Thoracic aorta (tissue), 2 donors: Measurements from ENCODE around the gene KDM7A. TPM values are rescaled to one million over a fixed set of nuclear protein-coding genes. Genes with fewer than 3 reads are reported as not detected.

Experiments used
- ATAC-seq: fragments of 150-250 bp; one replicate; pipeline ENCODE4 v1.8.0; 2017; ENCODE audit warnings: low read depth; ENCODE audit not compliant: insufficient number of reproducible peaks, low FRiP score
- DNase-seq: peaks from one replicate; pipeline ENCODE4 v3.0.0-alpha.2; 2020; ENCODE audit warnings: low spot score
- H3K27ac ChIP-seq, 2 donors: fragments of 200-600 bp; sonication (generic); 1 replicate in 1 of 2; 2 replicates in 1 of 2; pipeline ENCODE4 v1.5.1; 2016; ENCODE audit warnings: mild to moderate bottlenecking in 2 of 2, moderate library complexity in 2 of 2
- H3K27me3 ChIP-seq: fragments of 200-600 bp; sonication (generic); replicated peaks from 2 replicates; pipeline ENCODE4 v1.6.0; 2016; ENCODE audit warnings: mild to moderate bottlenecking; ENCODE audit not compliant: insufficient read depth
- H3K36me3 ChIP-seq: fragments of 200-600 bp; sonication (generic); one replicate; pipeline ENCODE4 v1.5.1; 2016
- H3K4me1 ChIP-seq, 2 donors: fragments of 200-600 bp; sonication (generic); 1 replicate in 1 of 2; 2 replicates in 1 of 2; pipeline versions ENCODE4 v1.5.1 to v1.6.0; 2016; ENCODE audit warnings: low read depth in 2 of 2, mild to moderate bottlenecking in 1 of 2; ENCODE audit not compliant: control insufficient read depth in 1 of 2
- H3K4me3 ChIP-seq: fragments of 200-600 bp; sonication (generic); 2 replicates; pipeline ENCODE4 v1.5.1; 2016; ENCODE audit warnings: mild to moderate bottlenecking
- H3K9me3 ChIP-seq: fragments of 200-600 bp; sonication (generic); 2 replicates; pipeline ENCODE4 v1.5.1; 2016
- CTCF ChIP-seq: fragments of 200-600 bp; sonication (generic); IDR thresholded peaks from one replicate; pipeline ENCODE4 v1.5.1; 2019; ENCODE audit warnings: antibody characterized with exemption
- total RNA-seq, 2 donors: library from RNA; depleted of rRNA; stranded (reverse); fragments of >200 nt; gene quantifications; one replicate each; pipeline versions ENCODE4 v1.1.0 to v1.2.3, GENCODE V29; 2016

The KDM7A gene
- total RNA-seq, 2 donors from 2014 or later, result 27.9 to 42.7 TPM

GRCh38 chr7:140145709-140146108, 31.1 kb downstream of the KDM7A start:
- no peak overlapping the region for H3K27ac ChIP-seq
- H3K36me3 ChIP-seq, result no peaks in the 10 kb centered on the region
- no peaks in the 10 kb centered on the region for H3K27me3 ChIP-seq
- no peak for TF ChIP-seq CTCF
- H3K4me3 ChIP-seq, result no peak overlapping the region
- DNase-seq (no peak), ATAC-seq (no peak)
- H3K9me3 ChIP-seq, result no peaks in the 10 kb centered on the region
- H3K4me1 ChIP-seq, result no peaks in the 10 kb centered on the region

- H3K4me3 ChIP-seq, result no peak overlapping the region
- no peaks in the 10 kb centered on the region for H3K4me1 ChIP-seq
- DNase-seq, result no peak
- H3K9me3 ChIP-seq, result no peaks in the 10 kb centered on the region
- no peak for TF ChIP-seq CTCF
- no peaks in the 10 kb centered on the region for H3K36me3 ChIP-seq
- ATAC-seq, result no peak
- no peaks in the 10 kb centered on the region for H3K27me3 ChIP-seq
- H3K27ac ChIP-seq, result no peak overlapping the region
Measured at GRCh38 chr7:140144821-140145220, 32.0 kb downstream of the KDM7A start.

DNA sequence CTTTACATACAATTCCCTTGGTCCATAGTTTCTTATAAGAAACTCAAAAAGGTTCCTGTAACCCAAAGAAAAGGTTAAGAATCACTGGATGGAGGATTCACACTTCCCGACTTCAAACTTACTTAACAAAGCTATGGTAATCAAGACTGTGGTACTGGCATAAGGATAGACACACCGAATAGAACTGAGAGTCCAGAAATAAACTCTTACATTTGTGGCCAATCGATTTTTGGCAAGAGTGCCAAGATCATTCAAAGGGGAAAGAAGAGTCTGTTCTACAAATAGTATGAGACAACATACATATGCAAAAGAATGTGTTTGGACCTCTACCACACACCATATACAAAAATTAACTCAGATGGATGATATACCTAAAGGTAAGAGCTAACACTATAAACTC, 32.8 kb downstream of the KDM7A start:
- Histone ChIP-seq H3K9me3 (no peaks in the 10 kb centered on the region), H3K4me1 (no peaks in the 10 kb centered on the region), H3K27ac (no peak overlapping the region), H3K4me3 (no peak overlapping the region), H3K36me3 (no peaks in the 10 kb centered on the region), H3K27me3 (no peaks in the 10 kb centered on the region)
- no peak for TF ChIP-seq CTCF
- ATAC-seq (no peak), DNase-seq (no peak)

GRCh38 chr7:140142031-140142430, 34.8 kb downstream of the KDM7A start:
- Histone ChIP-seq H3K4me1 (no peaks in the 10 kb centered on the region), H3K27me3 (no peaks in the 10 kb centered on the region), H3K9me3 (no peaks in the 10 kb centered on the region), H3K36me3 (no peaks in the 10 kb centered on the region), H3K4me3 (no peak overlapping the region), H3K27ac (no peak overlapping the region)
- TF ChIP-seq CTCF, result no peak
- ATAC-seq (no peak), DNase-seq (no peak)

DNA sequence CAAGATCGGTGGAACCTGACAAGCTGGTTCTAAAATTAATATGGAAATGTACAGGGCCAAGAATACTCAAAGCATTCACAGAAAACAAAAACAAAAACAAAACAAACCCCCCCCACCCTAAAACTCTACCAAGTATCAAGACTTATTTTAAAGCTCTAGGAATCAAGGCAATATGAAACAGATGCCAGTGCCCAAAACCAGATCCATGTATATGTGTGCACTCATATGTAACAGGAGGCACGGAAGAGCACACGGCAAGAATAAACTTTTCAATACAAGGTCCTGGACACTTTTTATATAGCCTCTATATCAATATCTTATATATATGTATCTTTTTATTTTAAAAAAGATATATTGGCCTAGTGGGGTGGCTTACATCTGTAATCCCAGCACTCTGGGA, 35.5 kb downstream of the KDM7A start:
- Histone ChIP-seq H3K4me1 (no peaks in the 10 kb centered on the region), H3K27ac (no peak overlapping the region), H3K4me3 (no peak overlapping the region), H3K9me3 (no peaks in the 10 kb centered on the region), H3K27me3 (no peaks in the 10 kb centered on the region), H3K36me3 (no peaks in the 10 kb centered on the region)
- TF ChIP-seq CTCF, result no peak
- DNase-seq, result no peak
- ATAC-seq, result no peak
